OCI-LY3 (cell line): Measurements from ENCODE around the gene NT5DC1.

Experiments used
- CTCF ChIP-seq: fragments of 200-600, 300-600 bp; sonication (generic); IDR thresholded peaks from 2 replicates; pipeline ENCODE4 v1.5.1; 2014; ENCODE audit warnings: antibody characterized with exemption, low read length, low read depth
- EZH2phosphoT487 ChIP-seq: fragments of 200-600 bp; shearing (Covaris generic); IDR thresholded peaks from 2 replicates; pipeline ENCODE4 v1.6.1; 2018; ENCODE audit warnings: antibody characterized with exemption, mixed run types, low read depth

GRCh38 chr6:116253505-116254296 is 153.0 kb downstream of the NT5DC1 start, which contains the start of gene TSPYL4:
- TF ChIP-seq CTCF: no peak
- TF ChIP-seq EZH2phosphoT487: no peak
